ENCODE data around the gene CBFA2T3.

The CBFA2T3 gene

DNA sequence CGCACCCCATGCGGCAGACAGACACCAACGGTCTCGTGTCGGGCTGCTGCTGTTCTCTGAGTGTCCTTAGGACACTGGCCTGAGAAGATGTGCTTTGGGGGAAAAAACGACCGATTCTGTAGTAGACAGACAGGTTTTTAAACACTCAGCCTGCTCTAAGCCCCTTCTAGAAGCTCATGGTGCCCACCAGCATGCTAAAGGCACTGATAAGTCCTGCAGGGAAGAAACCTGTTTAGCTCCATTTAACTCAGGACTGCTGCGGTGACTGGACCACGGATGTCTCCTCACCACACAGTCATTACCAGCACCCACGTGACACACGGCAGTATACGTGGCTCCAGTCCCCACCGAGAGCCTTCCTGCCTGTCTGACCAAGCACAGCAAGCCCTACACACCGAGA lies 146.2 kb downstream of the CBFA2T3 start:
- DNase-seq, result no peak

DNA sequence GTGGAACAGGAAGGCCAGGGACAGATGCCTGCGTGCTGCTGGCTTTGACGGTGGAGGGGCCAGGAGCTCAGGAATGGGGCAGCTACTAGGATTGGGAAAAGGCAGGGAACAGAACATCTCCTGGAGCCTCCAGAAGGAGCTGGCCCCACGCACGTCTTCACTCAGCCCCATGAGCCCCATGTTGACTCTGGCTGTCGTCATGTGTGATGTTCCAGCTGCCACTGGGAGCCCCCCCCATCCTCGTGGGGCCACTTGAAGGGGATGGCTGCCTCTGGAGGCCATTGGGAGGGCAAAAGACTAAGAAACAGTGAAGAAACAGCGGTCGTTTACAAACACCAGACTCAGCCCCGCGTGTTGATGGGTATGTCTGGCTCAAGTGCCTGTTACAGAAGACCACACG lies 146.7 kb downstream of the CBFA2T3 start:
- DNase-seq, result no peak

DNA sequence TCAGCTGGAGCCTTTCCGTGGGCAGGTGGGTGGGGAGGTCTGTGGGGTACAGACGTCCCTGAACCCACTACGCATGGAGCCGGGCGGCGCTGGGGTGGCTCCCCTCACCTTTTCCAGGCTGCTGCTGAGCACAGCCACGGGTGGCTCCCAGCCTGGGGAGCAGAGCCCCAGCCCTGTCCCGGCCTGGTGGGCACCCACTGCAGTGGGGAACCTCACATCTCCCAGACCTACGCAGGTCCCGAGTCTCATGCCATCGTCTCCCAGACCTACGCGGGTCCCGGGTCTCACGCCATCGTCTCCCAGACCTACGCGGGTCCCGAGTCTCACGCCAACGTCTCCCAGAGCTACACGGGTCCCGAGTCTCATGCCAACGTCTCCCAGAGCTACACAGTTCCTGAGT lies 148.3 kb downstream of the CBFA2T3 start:
- DNase-seq, result no peak

DNA sequence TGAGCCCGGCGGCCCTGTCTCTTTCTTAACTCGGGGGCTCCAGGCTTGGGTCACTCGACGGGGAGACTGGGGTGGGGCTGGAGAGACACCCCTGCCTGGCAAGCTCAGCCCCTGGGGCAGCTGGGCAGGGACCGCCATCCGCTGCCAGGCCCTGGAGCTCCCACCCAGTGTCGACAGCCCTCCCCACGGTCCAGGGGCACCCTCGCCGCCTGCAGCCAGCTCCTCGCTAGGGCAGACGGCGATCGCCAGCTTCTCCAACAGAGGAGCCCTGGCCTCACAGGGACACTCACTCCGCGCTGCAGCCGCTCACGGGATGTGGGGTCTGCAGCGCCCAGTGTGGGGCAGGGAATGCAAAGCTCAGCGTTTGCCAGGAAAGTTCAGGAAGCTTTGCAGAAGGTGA lies 149.3 kb downstream of the CBFA2T3 start:
- no peak for DNase-seq

DNA sequence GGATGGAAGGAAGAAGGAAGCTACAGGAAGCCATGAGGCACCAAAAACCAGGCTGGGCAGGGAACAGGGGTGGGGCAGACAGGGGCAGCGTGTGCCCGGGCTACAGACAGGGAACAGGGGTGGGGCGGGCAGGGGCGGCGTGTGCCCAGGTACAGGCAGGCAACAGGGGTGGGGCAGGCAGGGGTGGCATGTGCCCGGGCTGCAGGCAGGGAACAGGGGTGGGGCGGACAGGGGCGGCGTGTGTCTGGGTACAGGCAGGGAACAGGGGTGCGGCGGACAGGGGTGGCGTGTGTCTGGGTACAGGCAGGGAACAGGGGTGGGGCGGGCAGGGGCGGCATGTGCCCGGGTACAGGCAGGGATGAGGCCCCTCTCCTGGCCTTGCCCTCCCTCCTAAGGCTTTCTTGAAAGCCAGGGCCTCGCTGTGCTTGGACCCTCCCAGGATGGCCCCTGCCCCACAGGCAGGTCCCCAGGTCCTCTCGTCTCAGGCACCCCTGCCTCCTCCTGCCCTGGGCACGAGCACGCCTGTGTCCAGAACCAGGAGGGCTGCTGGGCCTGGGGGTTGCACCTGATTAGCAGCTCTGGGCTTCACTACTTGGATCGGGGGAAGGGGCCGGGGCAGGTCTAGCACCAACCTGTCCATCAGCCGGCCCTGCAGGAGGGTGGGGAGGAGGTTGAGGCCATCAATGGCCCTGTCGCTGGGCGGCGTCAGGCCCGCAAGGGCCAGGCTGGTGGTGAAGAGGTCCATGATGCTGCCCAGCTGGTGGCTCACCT lies 150.8 kb downstream of the CBFA2T3 start:
- DNase-seq, result no peak

DNA sequence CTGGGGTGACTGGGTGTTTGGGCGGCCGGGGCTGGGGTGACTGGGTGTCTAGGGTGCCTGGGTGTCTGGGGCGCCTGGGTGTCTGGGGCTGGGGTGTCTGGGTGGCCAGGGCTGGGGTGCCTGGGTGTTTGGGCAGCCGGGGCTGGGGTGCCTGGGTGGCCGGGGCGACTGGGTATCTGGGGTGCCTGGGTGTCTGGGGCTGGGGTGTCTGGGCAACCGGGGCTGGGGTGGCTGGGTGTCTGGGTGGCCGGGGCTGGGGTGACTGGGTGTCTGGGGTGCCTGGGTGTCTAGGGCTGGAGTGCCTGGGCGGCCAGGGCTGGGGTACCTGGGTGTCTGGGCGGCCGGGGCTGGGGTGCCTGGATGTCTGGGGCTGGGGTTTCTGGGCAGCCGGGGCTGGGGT lies 151.9 kb downstream of the CBFA2T3 start:
- DNase-seq, result no peak

Data from T1000 (cell line).